HG03378 (cell line): ENCODE data around the gene THBS3.
"Not testable (repeated sequence)": the region's sequence is repeated elsewhere in the genome, so short reads cannot be mapped to it uniquely, and the experiment has no call there.

ENCODE experiments used
- ATAC-seq: cut with Tn5 transposase; IDR thresholded peaks from one replicate; pipeline ENCODE4 v1.9.1; 2021; ENCODE audit warnings: mild to moderate bottlenecking, moderate library complexity; ENCODE audit not compliant: unreplicated experiment

The THBS3 gene

DNA sequence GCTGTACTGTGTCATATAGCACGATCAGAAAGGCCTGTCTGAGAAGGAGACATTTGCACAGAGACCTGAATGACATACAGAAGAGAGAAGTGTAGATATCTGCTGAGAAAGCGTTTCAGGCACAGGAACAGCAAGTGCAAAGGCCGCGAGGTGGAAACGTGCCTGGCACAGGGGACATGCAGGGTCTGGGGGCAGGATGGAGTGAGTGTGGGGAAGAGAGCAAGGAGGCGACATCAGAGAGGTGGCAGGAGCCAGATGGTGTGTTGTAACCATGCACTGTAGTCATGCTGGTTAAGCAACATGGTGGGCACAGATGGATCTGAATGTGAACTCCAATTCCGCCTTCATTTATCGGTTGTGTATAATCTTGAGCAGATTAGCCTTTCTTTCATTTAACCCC lies 47.6 kb downstream of the THBS3 start:
- ATAC-seq: no peak

DNA sequence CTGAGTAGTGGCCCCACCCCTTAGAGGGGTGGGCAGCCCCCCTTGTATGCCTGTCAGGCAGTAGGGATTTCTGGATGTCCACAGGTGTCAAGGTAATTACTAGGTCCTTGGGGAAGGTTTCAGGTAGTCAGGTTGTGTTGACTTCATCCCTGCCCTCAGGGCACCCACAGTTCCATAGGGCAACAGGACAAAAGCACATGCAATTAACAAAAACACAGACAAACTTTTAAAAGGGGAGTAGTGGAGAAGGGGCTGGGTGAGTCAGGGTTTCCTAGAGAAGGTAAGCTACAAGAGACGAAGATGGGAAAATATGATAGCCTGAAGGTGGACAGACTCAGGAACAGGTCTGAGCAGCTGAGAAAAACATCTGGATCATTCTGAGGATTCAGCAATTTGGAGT lies 48.7 kb downstream of the THBS3 start:
- no peak for ATAC-seq

DNA sequence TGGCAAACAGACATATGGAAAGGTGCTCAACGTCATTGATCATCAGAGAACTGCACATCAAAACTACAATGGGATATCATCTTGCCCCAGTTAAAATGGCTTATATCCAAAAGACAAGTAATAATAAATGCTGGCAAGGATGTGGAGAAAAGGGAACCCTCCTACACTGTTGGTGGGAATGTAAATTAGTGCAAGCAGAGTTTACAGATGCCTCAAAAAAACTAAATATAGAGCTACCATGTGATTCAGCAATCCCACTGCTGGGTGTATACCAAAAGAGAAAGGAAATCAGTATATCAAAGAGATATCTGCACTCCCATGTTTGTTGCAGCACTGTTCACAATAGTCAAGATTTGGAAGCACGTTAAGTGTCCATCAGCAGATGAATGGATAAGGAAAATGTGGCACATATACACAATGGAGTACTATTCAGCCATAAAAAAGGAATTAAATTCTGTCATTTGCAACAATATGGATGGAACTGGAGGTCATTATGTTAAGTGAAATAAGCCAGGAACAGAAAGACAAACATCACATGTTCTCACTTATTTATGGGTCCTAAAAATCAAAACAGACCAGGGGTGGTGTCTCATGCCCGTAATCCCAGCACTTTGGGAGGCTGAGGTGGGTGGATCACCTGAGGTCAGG lies 51.6 kb downstream of the THBS3 start:
- not testable (repeated sequence) for ATAC-seq
